Mucosa of stomach (tissue), 1 donor: Measurements from ENCODE around the gene KRTAP10-2.

ENCODE experiments used
- H3K27me3 ChIP-seq: one replicate; pipeline ENCODE4 v1.7.0; 2013; ENCODE audit warnings: mild to moderate bottlenecking, low read length; ENCODE audit not compliant: control insufficient read depth, insufficient read depth
- H3K36me3 ChIP-seq: one replicate; pipeline ENCODE4 v1.7.0; 2013; ENCODE audit warnings: low read length; ENCODE audit not compliant: control insufficient read depth, insufficient read depth
- H3K4me1 ChIP-seq: one replicate; pipeline ENCODE4 v1.7.0; 2013; ENCODE audit warnings: mild to moderate bottlenecking, low read length; ENCODE audit not compliant: control insufficient read depth, insufficient read depth
- H3K4me3 ChIP-seq: one replicate; pipeline ENCODE4 v1.7.0; 2013; ENCODE audit warnings: low read length
- H3K9ac ChIP-seq: one replicate; pipeline ENCODE4 v1.7.0; 2013; ENCODE audit warnings: mild to moderate bottlenecking, low read length, moderate library complexity
- H3K9me3 ChIP-seq: one replicate; pipeline ENCODE4 v1.7.0; 2013; ENCODE audit warnings: mild to moderate bottlenecking, low read length, moderate library complexity; ENCODE audit not compliant: control insufficient read depth
- donor health status: Pancreatic carcinoma.

Gene KRTAP10-2

GRCh38 chr21:44514746-44515358 is 36.5 kb downstream of the KRTAP10-2 start:
- Histone ChIP-seq H3K4me1 (peaks cover 10% of the 10 kb centered on the region), H3K9me3 (no peaks in the 10 kb centered on the region), H3K36me3 (no peaks in the 10 kb centered on the region), H3K27me3 (peaks cover 5% of the 10 kb centered on the region), H3K4me3 (no peak overlapping the region), H3K9ac (no peak overlapping the region)

GRCh38 chr21:44514218-44514520 is 37.1 kb downstream of the KRTAP10-2 start:
- no peak overlapping the region for H3K9ac ChIP-seq
- H3K4me3 ChIP-seq: no peak overlapping the region
- peaks cover 10% of the 10 kb centered on the region for H3K4me1 ChIP-seq
- H3K36me3 ChIP-seq: no peaks in the 10 kb centered on the region
- H3K27me3 ChIP-seq: peaks cover 7% of the 10 kb centered on the region
- no peaks in the 10 kb centered on the region for H3K9me3 ChIP-seq

GRCh38 chr21:44513389-44514217 is 37.7 kb downstream of the KRTAP10-2 start:
- H3K9me3 ChIP-seq: no peaks in the 10 kb centered on the region
- no peak overlapping the region for H3K4me3 ChIP-seq
- H3K9ac ChIP-seq: no peak overlapping the region
- peaks cover 10% of the 10 kb centered on the region for H3K27me3 ChIP-seq
- H3K4me1 ChIP-seq: peaks cover 10% of the 10 kb centered on the region
- no peaks in the 10 kb centered on the region for H3K36me3 ChIP-seq

GRCh38 chr21:44512496-44513388 is 38.6 kb downstream of the KRTAP10-2 start:
- Histone ChIP-seq H3K4me3 (no peak overlapping the region), H3K27me3 (peaks cover 15% of the 10 kb centered on the region), H3K9ac (no peak overlapping the region), H3K4me1 (peaks cover 10% of the 10 kb centered on the region), H3K36me3 (no peaks in the 10 kb centered on the region), H3K9me3 (no peaks in the 10 kb centered on the region)

- peaks cover 10% of the 10 kb centered on the region for H3K4me1 ChIP-seq
- H3K4me3 ChIP-seq: no peak overlapping the region
- no peak overlapping the region for H3K9ac ChIP-seq
- H3K36me3 ChIP-seq: no peaks in the 10 kb centered on the region
- H3K27me3 ChIP-seq: peaks cover 15% of the 10 kb centered on the region
- H3K9me3 ChIP-seq: no peaks in the 10 kb centered on the region
Observed at GRCh38 chr21:44511938-44512275, 39.4 kb downstream of the KRTAP10-2 start.

- no peak overlapping the region for H3K4me3 ChIP-seq
- no peaks in the 10 kb centered on the region for H3K36me3 ChIP-seq
- peaks cover 10% of the 10 kb centered on the region for H3K4me1 ChIP-seq
- H3K27me3 ChIP-seq: peaks cover 16% of the 10 kb centered on the region
- H3K9ac ChIP-seq: no peak overlapping the region
- no peaks in the 10 kb centered on the region for H3K9me3 ChIP-seq
Observed at GRCh38 chr21:44511219-44511937, 39.9 kb downstream of the KRTAP10-2 start.

GRCh38 chr21:44510508-44511218 is 40.6 kb downstream of the KRTAP10-2 start:
- Histone ChIP-seq H3K4me1 (peaks cover 10% of the 10 kb centered on the region), H3K27me3 (peaks cover 19% of the 10 kb centered on the region), H3K9me3 (no peaks in the 10 kb centered on the region), H3K9ac (no peak overlapping the region), H3K36me3 (no peaks in the 10 kb centered on the region), H3K4me3 (no peak overlapping the region)

GRCh38 chr21:44510109-44510507 is 41.2 kb downstream of the KRTAP10-2 start:
- peaks cover 19% of the 10 kb centered on the region for H3K27me3 ChIP-seq
- H3K9ac ChIP-seq: no peak overlapping the region
- H3K9me3 ChIP-seq: no peaks in the 10 kb centered on the region
- H3K4me3 ChIP-seq: no peak overlapping the region
- no peaks in the 10 kb centered on the region for H3K36me3 ChIP-seq
- peaks cover 10% of the 10 kb centered on the region for H3K4me1 ChIP-seq

GRCh38 chr21:44509539-44509938 is 41.8 kb downstream of the KRTAP10-2 start:
- Histone ChIP-seq H3K36me3 (no peaks in the 10 kb centered on the region), H3K27me3 (peaks cover 19% of the 10 kb centered on the region), H3K9me3 (no peaks in the 10 kb centered on the region)

GRCh38 chr21:44508711-44509445 is 42.4 kb downstream of the KRTAP10-2 start:
- no peaks in the 10 kb centered on the region for H3K36me3 ChIP-seq
- H3K9me3 ChIP-seq: no peaks in the 10 kb centered on the region
- H3K4me1 ChIP-seq: peaks cover 10% of the 10 kb centered on the region
- no peak overlapping the region for H3K4me3 ChIP-seq
- H3K27me3 ChIP-seq: peaks cover 19% of the 10 kb centered on the region
- H3K9ac ChIP-seq: no peak overlapping the region

More at GRCh38 chr21:44509539-44509938, 41.8 kb downstream of the KRTAP10-2 start:
- no peak overlapping the region for H3K9ac ChIP-seq
- H3K4me3 ChIP-seq: no peak overlapping the region
- H3K4me1 ChIP-seq: peaks cover 10% of the 10 kb centered on the region

- Histone ChIP-seq H3K9me3 (no peaks in the 10 kb centered on the region), H3K9ac (no peak overlapping the region), H3K4me3 (no peak overlapping the region), H3K36me3 (no peaks in the 10 kb centered on the region), H3K4me1 (peaks cover 10% of the 10 kb centered on the region), H3K27me3 (peaks cover 19% of the 10 kb centered on the region)
Observed at GRCh38 chr21:44508426-44508710, 42.9 kb downstream of the KRTAP10-2 start.
